ENCODE measurements around the gene CLPTM1L.

DNA sequence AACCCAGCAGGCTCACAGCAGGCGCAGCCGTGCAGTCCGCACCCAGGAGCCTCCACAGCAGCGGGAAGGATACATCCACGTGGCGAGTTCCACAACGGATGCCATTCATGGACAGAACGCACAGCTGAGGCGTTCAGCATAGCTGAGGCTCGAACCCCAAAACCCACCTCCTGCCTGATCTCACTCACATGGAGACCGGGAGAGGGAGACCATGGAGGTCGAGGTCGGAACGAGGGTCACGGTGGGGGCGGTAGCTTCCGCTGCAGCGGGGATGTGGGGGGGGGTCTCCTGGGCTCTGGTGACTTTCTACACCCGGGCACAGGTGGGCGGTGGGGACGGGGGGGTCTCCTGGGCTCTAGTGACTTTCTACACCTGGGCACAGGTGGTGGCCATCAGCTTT is 67.6 kb downstream of the CLPTM1L start:
- TF ChIP-seq POLR2A (IDR thresholded peaks at IDR 0.05) (no peak), POLR2AphosphoS5 (IDR thresholded peaks at IDR 0.05) (no peak), EP300 (IDR thresholded peaks at IDR 0.05; ENCODE audit: low read depth) (no peak)
- TF ChIP-seq, protein P1, sequence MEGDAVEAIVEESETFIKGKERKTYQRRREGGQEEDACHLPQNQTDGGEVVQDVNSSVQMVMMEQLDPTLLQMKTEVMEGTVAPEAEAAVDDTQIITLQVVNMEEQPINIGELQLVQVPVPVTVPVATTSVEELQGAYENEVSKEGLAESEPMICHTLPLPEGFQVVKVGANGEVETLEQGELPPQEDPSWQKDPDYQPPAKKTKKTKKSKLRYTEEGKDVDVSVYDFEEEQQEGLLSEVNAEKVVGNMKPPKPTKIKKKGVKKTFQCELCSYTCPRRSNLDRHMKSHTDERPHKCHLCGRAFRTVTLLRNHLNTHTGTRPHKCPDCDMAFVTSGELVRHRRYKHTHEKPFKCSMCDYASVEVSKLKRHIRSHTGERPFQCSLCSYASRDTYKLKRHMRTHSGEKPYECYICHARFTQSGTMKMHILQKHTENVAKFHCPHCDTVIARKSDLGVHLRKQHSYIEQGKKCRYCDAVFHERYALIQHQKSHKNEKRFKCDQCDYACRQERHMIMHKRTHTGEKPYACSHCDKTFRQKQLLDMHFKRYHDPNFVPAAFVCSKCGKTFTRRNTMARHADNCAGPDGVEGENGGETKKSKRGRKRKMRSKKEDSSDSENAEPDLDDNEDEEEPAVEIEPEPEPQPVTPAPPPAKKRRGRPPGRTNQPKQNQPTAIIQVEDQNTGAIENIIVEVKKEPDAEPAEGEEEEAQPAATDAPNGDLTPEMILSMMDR (IDR thresholded peaks at IDR 0.05) = no peak

All from transverse colon (tissue), 4 donors.